Stimulated activated CD8-positive, alpha-beta memory T cell treated with anti-CD3 and anti-CD28 coated beads, Interleukin-12 subunit alpha, Interleukin-12 subunit beta, amount 100 ng/mL, for 24 hours (primary cell): ENCODE data around the gene CADM1.
A peak's percentile ranks its signal among the peaks of the same experiment; 100 is the strongest.

ENCODE experiments used
- DNase-seq: peaks from one replicate; pipeline ENCODE4 v3.0.0-alpha.2; 2020; ENCODE audit errors: extremely low read depth

Gene CADM1

DNA sequence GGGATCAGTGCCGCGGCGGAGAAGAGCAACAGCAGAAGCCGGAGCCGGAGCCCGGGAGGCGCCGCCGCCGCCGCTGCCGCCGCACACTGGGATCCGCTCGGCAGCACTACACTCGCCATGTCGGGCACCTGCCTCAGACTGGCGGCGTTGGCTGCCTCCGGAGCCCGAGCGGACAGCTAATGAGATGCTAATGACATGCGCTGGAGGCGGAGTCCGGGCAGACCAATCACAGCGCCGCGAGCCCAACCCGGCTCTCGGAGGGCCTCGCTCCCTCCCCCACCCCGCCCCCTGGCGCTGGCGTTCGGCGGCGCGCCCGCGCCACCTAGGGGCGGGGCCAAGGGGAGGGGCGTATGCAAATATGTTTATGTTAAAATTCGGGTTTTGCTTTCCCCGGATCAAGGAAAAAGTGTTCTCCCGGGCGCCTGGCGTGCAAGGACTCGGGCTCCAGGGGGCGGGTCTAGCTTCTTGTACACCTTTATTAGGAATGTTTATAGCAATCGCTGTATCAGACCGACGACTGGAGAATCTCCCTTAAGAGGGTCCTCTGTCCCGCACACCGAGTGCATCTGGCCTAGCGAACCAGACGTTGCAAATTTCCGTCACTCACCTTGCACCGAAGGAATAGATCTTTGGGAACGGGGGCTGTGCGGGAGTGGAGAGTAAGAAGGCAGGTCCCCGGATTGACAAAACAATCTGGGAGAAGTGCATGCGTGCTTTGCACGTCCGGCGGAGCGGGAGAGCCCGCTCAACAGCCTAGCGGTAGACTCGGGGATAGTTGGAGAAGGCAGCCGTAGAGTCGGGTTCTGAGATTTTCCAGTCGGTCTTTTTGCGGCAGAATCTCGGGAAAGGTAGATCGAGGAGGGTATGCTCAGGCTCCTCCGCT, at the start of gene CADM1:
Gene CADM1, minus strand, starts transcription at position 140 of the 883 bp plus-strand sequence.
- DNase-seq, result peak; percentile 44

DNA sequence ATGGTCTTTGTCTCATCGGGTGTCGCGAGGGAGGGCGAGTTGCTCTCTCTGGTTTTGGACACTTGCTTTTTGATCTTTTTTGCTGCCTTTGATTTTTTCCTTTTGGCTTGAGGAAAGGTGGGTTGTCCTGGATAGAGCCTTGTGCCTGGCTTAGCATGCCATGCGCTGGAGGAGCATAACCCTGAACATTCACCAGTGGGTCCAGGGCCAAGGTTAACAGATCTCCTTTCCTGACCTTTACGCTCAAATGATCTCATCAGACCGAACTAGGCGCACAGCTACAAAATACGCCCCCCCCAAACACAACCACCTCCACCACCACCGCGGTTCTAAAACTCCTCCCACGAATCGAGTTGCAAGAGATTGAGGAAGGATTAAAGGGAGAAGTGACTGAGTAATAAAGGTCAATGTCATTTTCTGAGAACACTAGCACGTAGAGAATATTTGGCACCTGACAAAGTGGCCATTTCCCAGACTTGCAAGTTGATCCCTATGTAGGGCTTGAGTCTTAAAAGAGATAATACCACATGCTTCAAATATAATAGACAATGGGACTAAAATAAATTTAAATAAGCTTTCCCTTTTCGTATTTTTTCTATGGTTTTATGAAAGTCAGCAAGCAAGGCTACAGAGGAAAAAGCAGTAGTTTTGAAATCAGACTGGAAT, 48.7 kb upstream of the CADM1 start:
- DNase-seq, result no peak

DNA sequence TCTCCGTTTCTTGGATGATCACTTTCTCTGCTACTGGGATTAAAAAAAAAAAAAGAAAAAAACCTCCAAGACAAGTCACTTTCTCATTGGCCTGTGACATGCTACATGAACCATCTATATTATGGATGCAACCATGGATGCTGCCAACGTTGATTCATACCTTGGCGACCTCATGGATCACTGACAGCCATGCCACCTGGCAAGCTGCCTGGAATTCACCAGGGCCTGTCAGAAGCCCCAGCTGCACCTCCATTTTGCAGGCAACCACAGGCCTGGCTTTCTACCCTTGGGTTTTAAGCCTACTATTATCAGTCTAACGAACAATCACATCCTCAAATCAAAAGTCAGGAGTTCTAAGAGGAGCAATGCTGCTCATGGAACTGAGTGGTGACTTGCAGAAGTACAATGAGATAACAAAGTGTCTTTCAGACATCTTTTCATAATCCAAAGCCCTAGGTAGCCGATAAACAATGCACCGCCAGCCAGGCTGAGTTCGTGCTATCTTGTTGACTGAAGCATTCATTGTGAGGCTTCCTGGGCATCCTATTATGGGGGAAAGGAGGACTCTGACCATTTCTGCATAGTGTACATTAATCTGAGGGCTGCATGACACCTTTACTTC, 48.0 kb upstream of the CADM1 start:
- DNase-seq, result no peak

GRCh38 chr11:115550291-115551059, 46.3 kb upstream of the CADM1 start:
- DNase-seq, result no peak

DNA sequence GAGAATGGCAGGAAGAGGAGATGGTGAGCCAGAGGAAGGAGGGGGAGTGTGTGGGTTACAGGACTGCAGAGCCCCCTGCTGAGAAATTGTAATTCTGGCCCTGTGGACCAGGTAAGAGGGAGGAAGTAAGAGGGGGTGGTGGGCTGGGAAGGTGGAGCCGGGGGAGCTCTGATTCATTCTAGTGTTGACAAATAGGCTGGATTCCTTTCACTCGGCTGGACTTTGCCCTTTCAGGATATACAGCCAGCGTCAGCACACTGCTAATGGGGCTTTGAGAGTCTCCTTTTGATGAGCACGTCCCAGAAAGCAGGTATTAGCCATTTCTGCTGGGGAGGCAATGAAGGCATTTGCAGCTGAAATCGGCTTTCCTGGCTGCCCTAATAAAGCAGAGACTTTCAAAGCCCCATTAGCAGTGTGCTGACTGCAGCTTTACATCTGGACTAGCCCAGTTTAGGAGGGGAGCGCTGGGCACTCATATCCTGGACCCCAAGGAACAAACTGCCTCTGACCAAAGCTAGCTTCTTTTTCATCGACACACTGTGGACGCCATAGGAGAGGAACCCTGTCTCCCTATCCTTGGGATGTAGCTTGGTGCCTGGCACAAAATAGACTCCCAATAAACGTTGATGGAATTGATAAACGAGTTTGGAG, 44.8 kb upstream of the CADM1 start:
- DNase-seq, result no peak

DNA sequence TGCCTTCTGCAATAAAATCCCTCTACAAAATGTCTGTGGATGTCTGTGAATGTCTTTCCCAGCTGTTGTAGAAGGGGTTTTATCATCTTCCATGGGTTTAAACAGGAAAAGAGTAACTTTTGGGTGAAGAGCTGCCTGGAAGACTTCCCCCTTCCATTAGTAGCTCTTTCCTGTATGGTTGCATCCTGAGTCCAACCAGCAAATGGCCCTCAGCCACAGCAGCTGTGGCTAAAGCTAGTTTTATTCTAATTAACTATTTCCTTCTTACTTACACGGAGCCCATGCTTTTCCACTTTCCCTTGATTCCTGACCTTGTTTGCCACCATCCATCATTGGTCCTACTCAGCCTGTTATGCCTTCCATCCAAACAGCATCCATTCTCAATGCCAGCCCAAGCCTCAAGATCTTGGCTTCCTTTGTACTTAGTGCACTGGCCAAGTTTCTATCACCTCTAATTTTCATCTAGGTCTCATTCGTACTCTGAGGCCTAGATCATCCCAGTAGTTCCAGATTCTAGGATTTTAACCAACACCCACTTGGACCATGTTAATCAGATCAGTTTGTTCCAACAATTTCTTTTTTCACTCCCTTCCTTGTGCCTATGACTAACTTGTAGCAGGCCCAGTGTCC, 41.5 kb upstream of the CADM1 start:
- no peak for DNase-seq

- no peak for DNase-seq
Observed at GRCh38 chr11:115544422-115544948, 40.3 kb upstream of the CADM1 start.

DNA sequence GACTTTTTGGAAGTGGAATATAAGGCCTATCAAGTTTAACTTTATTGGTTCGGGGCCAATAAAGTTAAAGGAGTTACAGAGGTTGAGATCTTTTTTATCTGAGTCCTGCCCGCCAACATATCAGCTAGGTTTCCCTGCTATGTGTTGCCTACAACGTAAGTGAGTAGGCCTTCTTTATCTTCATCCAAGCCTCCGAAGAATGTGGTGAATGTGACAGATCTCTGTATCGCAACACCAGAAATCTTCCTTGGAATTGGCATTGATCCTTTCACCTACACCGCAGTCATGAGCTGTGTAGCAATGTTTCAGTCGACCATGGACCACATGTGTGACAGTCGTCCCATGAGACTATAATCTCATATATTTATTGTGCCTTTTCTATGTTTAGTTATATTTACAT, 37.3 kb upstream of the CADM1 start:
- DNase-seq, result no peak

DNA sequence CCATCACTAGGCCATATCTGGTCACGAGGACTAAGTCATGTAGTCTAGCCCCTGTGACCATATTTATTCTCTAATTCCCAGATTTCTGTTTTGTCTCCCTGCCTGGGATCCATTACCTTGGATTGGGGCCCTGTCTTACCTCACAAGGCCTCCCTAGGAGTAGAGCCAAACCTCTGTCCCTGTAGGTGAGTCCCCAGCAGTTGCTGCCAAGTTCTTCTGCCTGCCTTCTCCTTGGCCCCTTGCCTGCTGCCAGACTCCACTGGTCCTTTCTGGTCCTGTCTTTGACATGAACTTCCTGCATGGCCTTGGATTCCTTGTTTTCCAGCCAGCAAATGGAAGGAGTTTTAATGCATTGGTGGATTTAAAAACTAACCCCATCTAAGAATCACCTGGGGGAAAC, 35.6 kb upstream of the CADM1 start:
- no peak for DNase-seq

DNA sequence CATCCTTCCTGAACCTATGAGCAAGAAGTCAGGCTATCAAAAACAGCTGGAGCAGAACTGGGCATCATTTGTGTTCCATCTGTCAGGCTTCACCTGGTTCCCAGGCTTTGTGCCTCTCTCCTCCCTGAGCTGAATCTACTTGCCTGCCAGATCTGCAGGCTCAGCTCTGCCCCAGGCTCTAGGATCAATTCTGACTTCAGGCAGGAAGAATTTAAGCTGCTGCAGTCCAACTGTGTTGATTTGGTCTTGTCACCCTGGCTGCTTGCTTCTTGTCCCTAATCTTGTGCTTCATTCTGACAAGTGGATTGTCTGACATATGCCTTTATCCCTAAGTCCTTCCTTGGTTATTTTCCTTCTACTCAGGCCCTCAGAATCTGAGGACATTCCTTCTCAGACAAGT, 31.6 kb upstream of the CADM1 start:
- DNase-seq, result no peak

GRCh38 chr11:115530752-115531151, 26.5 kb upstream of the CADM1 start:
- no peak for DNase-seq

DNA sequence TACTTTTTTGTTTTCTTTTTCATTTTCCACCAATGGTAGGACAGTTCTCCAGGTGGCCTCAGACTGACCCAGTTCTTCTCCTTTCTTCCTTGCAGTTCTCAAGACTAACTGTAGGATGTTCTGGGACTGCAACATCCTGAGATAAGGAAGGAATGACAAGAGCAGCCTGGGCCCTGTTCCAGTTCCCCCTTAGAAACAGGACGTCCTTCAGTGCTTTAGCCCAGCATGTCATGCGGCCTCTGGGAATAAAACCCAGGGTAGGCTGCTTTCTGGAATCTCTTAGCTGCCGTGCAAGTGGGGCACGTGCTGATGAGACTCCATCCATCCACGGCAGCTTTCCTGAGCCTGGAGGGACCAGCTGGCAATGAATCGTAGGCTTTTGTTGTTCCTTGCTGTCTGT, 24.0 kb upstream of the CADM1 start:
- DNase-seq, result no peak

- no peak for DNase-seq
Observed at GRCh38 chr11:115527534-115528125, 23.4 kb upstream of the CADM1 start.

- DNase-seq, result no peak
Observed at GRCh38 chr11:115525531-115526006, 21.4 kb upstream of the CADM1 start.

DNA sequence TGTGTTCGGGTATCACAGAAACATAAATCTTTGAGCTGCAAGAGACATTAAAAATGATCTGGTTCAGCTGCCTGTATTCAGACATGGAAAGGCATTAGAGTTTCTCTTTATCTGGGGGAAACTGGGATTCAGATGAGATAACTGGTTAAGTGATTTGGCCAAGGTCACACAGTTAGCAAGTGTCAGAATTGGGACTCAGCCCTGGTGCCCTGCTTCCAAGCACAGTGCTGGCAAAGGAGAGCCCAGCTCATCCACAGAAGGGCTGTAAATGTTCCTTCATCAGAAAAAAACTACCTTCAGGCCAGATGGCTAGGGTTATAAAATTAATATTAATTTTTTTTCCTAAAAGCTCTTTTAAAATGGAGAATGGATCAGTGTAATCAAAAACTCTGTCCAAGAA, 20.4 kb upstream of the CADM1 start:
- DNase-seq, result no peak

DNA sequence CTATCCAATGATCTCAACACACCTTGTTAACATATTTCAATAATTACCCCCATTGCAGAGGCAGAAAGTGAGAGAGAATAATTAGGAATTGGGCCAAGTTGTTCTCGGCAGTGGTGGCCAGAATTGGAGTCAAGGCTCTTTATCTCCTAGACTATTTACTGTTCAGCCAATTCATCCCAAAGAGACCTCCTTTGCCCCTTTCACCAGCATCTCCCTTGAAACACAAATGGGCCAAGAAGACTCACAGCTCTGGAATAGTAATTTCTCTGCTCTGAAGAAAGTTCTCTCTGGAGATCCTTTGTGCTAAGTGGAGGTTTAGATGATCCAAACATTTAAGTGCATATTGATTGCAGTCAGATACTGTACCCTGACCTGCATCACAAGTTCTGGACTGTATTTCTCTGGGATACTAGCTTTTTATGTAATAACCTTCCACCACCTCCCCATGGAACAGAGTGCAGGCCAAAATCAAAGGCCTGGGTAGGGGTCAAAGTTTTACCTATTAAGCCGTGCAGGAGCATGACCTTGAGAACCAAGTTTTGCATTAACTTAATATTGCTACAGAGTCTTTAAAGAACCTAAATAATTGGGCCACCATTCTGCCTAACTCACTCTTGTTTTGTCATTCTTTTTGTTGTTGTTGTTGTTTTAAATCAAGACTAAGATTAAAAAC, 19.6 kb upstream of the CADM1 start:
- no peak for DNase-seq

- DNase-seq, result no peak
Observed at GRCh38 chr11:115522302-115522701, 18.1 kb upstream of the CADM1 start.

- no peak for DNase-seq
Observed at GRCh38 chr11:115521825-115522224, 17.6 kb upstream of the CADM1 start.

DNA sequence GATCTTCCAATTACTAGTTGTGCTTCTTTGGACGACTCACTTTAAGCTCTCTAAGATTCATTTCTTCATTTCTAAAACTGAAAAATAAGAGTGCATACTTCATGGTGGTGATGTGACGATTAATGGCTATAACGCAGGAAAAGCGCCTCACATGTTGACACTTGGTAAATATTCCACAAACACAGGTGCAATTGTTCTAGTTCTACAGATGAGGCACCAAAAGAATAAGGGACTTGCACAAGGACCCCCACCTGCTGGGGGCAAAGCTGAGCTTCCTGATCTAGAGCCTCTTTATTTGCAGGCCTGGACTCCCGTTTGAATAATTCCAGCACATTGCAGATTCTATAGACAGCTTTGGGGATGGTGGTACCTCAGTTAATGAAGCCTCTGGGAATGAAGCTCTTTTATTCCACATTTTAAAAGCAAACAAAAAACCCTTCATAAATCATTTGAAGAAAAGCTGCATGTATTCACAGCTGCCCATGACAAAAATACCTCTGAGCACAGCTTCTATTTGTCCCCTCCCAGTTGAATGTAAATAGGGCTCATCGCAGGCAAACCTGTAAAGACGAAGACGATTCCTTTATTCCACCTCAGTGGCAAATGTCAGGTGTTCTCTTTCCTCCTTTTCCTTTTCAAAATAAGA, 14.9 kb upstream of the CADM1 start:
- DNase-seq, result no peak
